Cortex of kidney (tissue), 1 donor: ENCODE results near the gene TLR9.
"Not testable (repeated sequence)": the region's sequence is repeated elsewhere in the genome, so short reads cannot be mapped to it uniquely, and the experiment has no call there.

Experiments
- DNase-seq: peaks from one replicate; lab custom pipeline; 2025; lab: John Stamatoyannopoulos, UW

Gene TLR9

GRCh38 chr3:52195291-52195597 lies 30.2 kb downstream of the TLR9 start:
- no peak for DNase-seq

- no peak for DNase-seq
Observed at GRCh38 chr3:52194485-52195290, 30.8 kb downstream of the TLR9 start.

- no peak for DNase-seq
Observed at GRCh38 chr3:52193065-52193464, 32.4 kb downstream of the TLR9 start.

GRCh38 chr3:52191663-52192062 lies 33.8 kb downstream of the TLR9 start:
- DNase-seq, result no peak

- DNase-seq, result no peak
Observed at GRCh38 chr3:52190294-52191074, 35.0 kb downstream of the TLR9 start.

GRCh38 chr3:52188556-52188955 lies 36.9 kb downstream of the TLR9 start:
- no peak for DNase-seq

GRCh38 chr3:52186729-52187128 lies 38.7 kb downstream of the TLR9 start:
- no peak for DNase-seq

- no peak for DNase-seq
Observed at GRCh38 chr3:52185837-52186236, 39.6 kb downstream of the TLR9 start.

GRCh38 chr3:52185311-52185710 lies 40.1 kb downstream of the TLR9 start:
- no peak for DNase-seq

- DNase-seq, result no peak
Observed at GRCh38 chr3:52184690-52185089, 40.8 kb downstream of the TLR9 start.

- no peak for DNase-seq
Observed at GRCh38 chr3:52183786-52184445, 41.5 kb downstream of the TLR9 start.

GRCh38 chr3:52182691-52183090 lies 42.8 kb downstream of the TLR9 start:
- DNase-seq, result no peak

GRCh38 chr3:52182196-52182595 lies 43.2 kb downstream of the TLR9 start:
- no peak for DNase-seq

GRCh38 chr3:52181543-52181942 lies 43.9 kb downstream of the TLR9 start:
- no peak for DNase-seq

- no peak for DNase-seq
Observed at GRCh38 chr3:52178537-52178936, 46.9 kb downstream of the TLR9 start.

GRCh38 chr3:52178126-52178525 lies 47.3 kb downstream of the TLR9 start:
- not testable (repeated sequence) for DNase-seq

- DNase-seq, result no peak
Observed at GRCh38 chr3:52177701-52178042, 47.8 kb downstream of the TLR9 start.

- DNase-seq, result no peak
Observed at GRCh38 chr3:52176951-52177700, 48.3 kb downstream of the TLR9 start.

GRCh38 chr3:52176180-52176752 lies 49.2 kb downstream of the TLR9 start:
- DNase-seq, result no peak

GRCh38 chr3:52175416-52176179 lies 49.8 kb downstream of the TLR9 start:
- DNase-seq, result no peak

- DNase-seq, result no peak
Observed at GRCh38 chr3:52174896-52175295, 50.5 kb downstream of the TLR9 start.
